Brain microvascular endothelial cell (primary cell): ENCODE data around the gene SPARCL1.
A peak's percentile ranks its signal among the peaks of the same experiment; 100 is the strongest.
"Not testable (repeated sequence)": the region's sequence is repeated elsewhere in the genome, so short reads cannot be mapped to it uniquely, and the experiment has no call there.

Experiments
- DNase-seq: peaks from one replicate; pipeline ENCODE4 v3.0.0-alpha.2; 2020
- H3K27ac ChIP-seq: fragments of 250-450 bp; sonication (Bioruptor Pico); 2 replicates; pipeline ENCODE4 v1.5.1; 2020; ENCODE audit warnings: mild to moderate bottlenecking, moderate library complexity
- H3K27me3 ChIP-seq: fragments of 250-450 bp; sonication (Bioruptor Pico); replicated peaks from 2 replicates; pipeline ENCODE4 v1.5.1; 2020; ENCODE audit warnings: mild to moderate bottlenecking
- H3K36me3 ChIP-seq: fragments of 250-450 bp; sonication (Bioruptor Pico); replicated peaks from 2 replicates; pipeline ENCODE4 v1.5.1; 2020; ENCODE audit warnings: mild to moderate bottlenecking
- H3K4me3 ChIP-seq: 2 replicates; pipeline ENCODE4 v1.5.1; 2011; ENCODE audit warnings: low read depth, mild to moderate bottlenecking, control low read depth, low read length, moderate library complexity
- CTCF ChIP-seq: IDR thresholded peaks from 2 replicates; pipeline ENCODE4 v1.5.1; 2011; ENCODE audit warnings: low read depth, mild to moderate bottlenecking, moderate library complexity, low read length, control low read depth, inconsistent platforms; ENCODE audit errors: missing control alignments
- in situ Hi-C: cut with HindIII; loops from 2 replicates; pipeline ENCODE4 v1.10.0; 2017; ENCODE audit warnings: low sequenced_read_pairs, low pct_ligation_motif_present

The SPARCL1 gene

DNA sequence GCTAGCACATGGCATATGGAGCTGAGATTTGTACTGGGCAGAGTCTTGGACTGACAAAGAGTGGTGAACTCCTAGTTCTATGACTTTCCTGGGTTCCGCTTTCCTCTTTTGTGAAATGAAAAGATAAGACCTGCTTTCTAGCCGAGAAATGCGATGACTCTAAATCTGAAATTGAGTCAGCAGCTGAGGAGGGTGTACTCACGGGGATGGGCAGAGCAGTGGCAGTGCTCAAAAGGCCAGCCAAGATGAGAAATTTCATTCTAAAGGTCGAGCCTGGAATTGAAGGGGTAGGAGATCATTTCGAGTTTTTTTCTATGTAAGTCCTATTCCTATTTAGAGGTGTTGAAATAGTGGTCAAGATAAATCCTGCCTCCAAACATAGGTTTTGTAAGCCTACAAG lies 59.8 kb downstream of the SPARCL1 start:
- no peak overlapping the region for H3K27ac ChIP-seq
- H3K4me3 ChIP-seq = no peak overlapping the region
- no peaks in the 10 kb centered on the region for H3K36me3 ChIP-seq
- DNase-seq = no peak
- no peak for TF ChIP-seq CTCF
- in situ Hi-C loops = no loop called here
- no peaks in the 10 kb centered on the region for H3K27me3 ChIP-seq

DNA sequence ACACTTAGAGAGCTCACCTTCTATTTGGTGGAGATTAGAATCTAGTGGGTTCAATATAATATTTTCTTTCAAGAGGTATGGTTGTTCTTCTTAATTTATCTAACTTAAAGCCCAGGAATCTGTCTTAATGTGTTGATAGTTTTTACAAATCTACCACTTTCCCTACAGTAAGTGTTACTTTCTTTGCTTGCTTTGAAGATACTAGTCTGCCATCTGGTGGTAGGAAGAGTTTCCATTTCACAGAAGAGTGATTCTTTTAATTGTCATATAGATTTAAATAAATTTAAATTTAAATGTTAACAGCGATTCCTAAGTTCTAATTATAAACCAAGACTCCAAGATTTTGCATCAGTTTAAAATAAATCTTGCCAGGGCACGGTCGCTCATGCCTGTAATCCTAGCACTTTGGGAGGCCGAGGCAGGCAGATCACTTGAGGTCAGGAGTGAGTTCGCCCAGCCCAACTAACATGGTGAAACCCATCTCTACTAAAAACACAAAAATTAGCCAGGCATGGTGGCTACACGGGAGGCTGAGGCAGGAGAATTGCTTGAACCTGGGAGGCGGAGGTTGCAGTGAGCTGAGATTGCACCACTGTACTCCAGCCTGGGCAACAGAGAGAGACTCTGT lies 63.3 kb downstream of the SPARCL1 start:
- in situ Hi-C loops = no loop called here
- H3K36me3 ChIP-seq = no peaks in the 10 kb centered on the region
- no peak overlapping the region for H3K27ac ChIP-seq
- TF ChIP-seq CTCF = peak; percentile 26
- DNase-seq = peak; percentile 51
- H3K4me3 ChIP-seq = no peak overlapping the region
- no peaks in the 10 kb centered on the region for H3K27me3 ChIP-seq

DNA sequence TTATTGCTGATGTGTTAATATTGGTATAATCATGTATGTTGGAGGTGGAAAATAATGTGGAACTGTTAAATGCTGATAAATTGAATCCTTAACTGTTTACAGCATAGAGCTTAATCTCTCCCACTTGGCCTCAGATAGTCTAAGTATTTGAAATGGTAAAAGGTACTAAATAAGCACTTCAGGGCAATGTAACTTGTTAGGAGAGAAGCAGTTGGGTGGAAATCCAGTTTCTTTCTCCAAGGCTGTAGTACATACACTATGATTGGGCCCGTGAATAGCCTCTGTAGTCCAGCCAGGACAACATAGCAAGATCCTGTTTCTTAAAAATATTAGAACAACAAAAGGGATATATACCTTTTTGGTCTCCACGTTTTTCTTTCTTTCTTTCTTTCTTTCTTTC lies 67.1 kb downstream of the SPARCL1 start:
- Histone ChIP-seq H3K27ac (no peak overlapping the region), H3K27me3 (no peaks in the 10 kb centered on the region), H3K4me3 (no peak overlapping the region), H3K36me3 (peaks cover 4% of the 10 kb centered on the region)
- in situ Hi-C loops = no loop called here
- no peak for TF ChIP-seq CTCF
- DNase-seq = no peak

DNA sequence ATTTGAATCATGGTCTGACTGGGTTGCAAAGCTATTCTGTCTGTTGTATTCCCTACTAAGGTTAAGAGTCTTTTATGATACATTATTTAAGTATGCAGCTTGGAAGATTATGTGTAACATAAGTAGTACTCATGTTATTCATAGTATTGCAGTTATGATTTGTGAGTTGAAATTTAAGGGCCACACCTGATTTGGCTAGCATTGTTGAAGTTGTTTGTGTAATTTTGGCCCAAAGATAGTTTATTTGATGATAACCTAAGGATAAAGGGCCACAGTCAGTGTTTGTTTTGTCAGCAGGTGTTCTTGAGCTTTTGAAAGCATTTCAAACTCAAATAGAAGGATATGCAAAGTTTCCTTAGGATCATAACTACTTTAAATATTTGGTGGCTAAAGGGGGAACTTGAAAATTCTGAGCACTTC lies 67.9 kb downstream of the SPARCL1 start:
- Histone ChIP-seq H3K27ac (no peak overlapping the region), H3K4me3 (no peak overlapping the region), H3K36me3 (peaks cover 4% of the 10 kb centered on the region), H3K27me3 (no peaks in the 10 kb centered on the region)
- in situ Hi-C loops = no loop called here
- TF ChIP-seq CTCF = no peak
- peak; percentile 9 for DNase-seq

GRCh38 chr4:87458913-87459312 lies 70.3 kb downstream of the SPARCL1 start:
- in situ Hi-C loops = no loop called here
- Histone ChIP-seq H3K27me3 (no peaks in the 10 kb centered on the region), H3K36me3 (peaks cover 4% of the 10 kb centered on the region), H3K27ac (no peak overlapping the region), H3K4me3 (no peak overlapping the region)
- TF ChIP-seq CTCF = no peak
- no peak for DNase-seq

DNA sequence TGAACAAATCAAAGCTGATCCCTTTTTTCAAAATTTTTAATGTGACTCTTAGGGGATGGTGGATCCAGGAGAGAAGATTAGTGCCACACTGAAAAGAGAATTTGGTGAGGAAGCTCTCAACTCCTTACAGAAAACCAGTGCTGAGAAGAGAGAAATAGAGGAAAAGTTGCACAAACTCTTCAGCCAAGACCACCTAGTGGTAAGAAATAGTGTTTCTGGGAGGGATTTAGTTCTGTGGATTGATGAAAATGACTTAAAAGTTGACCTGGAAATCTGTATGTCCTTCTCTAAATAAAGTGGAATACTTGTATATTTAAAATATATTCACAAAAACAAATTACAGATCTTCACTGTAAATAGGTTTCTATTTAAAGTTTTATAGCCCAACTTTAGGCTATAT lies 77.6 kb downstream of the SPARCL1 start:
- Histone ChIP-seq H3K27me3 (no peaks in the 10 kb centered on the region), H3K36me3 (no peaks in the 10 kb centered on the region), H3K27ac (no peak overlapping the region), H3K4me3 (no peak overlapping the region)
- in situ Hi-C loops = no loop called here
- TF ChIP-seq CTCF = no peak
- no peak for DNase-seq

DNA sequence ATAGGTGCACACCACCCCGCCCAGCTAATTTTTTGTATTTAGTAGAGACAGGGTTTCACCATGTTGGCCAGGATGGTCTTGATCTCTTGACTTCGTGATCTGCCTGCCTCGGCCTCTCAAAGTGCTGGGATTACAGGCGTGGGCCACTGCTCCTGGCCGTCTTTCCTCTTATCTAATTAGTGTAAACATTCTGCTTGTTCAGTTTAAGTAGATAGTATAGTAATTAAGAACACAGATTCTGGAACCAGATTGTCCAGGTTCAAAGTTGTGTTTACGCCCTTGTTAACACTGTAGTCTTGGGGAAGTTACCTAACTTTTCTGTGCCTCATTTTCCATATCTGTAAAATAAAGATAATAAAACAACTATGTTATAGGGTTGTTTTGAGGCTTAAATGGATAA lies 82.8 kb downstream of the SPARCL1 start:
- H3K27ac ChIP-seq, H3K27me3 ChIP-seq, in situ Hi-C loops, H3K4me3 ChIP-seq, H3K36me3 ChIP-seq, DNase-seq: not testable (repeated sequence)
